NCI-H524 (cell line): ENCODE measurements around the gene FOXI2.
A peak's percentile ranks its signal among the peaks of the same experiment; 100 is the strongest.

Experiments used
- DNase-seq, 2 experiments: peaks; one replicate each; lab custom pipeline; 2025; lab: John Stamatoyannopoulos, UW

FOXI2 gene

GRCh38 chr10:127743205-127743604 lies 6.2 kb downstream of the FOXI2 start:
- DNase-seq, result peak in 1 of 2 experiments; percentile 1

DNA sequence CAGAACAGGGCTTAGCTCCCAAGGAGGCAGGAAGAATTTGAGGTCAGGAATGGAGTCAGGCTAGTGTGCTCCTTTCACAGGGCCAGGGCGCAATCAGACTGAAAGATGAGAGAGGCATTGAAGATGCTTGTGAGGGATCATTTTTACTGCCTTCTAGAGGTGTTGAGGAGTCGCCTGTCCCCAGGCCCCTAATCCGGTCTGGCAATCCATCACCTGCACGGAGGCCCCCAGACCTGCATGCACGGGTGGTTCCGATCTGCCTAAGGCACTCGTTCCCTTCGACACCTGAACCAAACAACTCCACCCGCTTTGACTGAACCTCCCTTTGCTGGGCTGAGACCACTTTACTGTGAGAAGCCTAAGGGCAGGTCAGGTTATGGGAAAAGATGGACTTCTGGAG lies 8.0 kb downstream of the FOXI2 start:
- DNase-seq, result no peak

- DNase-seq, result no peak
These were observed 8.9 kb downstream of the FOXI2 start for GRCh38 chr10:127745861-127746260.

- no peak for DNase-seq
These were observed 18.8 kb downstream of the FOXI2 start for GRCh38 chr10:127755753-127756152.

- no peak for DNase-seq
These were observed 19.3 kb downstream of the FOXI2 start for GRCh38 chr10:127756264-127756663.

GRCh38 chr10:127757033-127757432 lies 20.0 kb downstream of the FOXI2 start:
- no peak for DNase-seq

DNA sequence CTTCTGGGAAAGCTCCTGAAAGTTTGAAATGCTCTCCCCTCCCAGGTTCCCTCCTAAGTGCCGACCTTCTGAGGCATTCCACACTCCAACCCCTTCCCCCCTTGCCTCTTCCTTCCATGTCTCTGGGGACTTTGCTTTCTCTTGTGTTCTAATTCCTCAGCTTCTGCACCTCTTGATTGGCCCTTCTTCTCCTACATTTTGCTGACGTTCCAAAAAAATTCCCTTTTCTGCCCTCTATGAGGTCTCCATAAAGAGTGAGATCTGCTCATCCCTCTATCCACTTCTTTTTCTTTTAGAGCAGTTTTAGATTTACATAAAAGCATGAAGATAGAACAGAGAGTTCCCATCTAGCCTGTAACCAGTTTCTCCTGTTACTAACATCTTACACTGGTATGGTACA lies 22.3 kb downstream of the FOXI2 start:
- no peak for DNase-seq

DNA sequence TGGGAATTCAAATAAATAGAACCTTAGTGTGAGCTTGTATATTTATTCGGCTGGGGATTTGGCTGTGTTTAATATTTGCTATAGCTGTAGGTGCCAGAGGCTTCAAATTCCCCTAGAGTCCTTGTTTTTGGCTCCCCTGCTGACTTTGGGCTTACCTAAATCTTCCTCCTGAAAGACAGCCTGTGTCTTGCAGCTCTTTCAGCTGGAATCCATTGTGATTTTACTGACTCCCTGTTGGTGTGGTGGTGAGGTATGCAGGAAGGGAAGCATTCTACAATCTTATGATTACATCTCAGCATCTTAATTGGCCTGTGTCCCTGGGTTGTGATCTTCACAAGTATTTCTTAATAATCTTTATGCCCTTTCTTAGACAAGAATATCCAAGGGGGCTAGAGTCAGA lies 25.9 kb downstream of the FOXI2 start:
- DNase-seq, result no peak

DNA sequence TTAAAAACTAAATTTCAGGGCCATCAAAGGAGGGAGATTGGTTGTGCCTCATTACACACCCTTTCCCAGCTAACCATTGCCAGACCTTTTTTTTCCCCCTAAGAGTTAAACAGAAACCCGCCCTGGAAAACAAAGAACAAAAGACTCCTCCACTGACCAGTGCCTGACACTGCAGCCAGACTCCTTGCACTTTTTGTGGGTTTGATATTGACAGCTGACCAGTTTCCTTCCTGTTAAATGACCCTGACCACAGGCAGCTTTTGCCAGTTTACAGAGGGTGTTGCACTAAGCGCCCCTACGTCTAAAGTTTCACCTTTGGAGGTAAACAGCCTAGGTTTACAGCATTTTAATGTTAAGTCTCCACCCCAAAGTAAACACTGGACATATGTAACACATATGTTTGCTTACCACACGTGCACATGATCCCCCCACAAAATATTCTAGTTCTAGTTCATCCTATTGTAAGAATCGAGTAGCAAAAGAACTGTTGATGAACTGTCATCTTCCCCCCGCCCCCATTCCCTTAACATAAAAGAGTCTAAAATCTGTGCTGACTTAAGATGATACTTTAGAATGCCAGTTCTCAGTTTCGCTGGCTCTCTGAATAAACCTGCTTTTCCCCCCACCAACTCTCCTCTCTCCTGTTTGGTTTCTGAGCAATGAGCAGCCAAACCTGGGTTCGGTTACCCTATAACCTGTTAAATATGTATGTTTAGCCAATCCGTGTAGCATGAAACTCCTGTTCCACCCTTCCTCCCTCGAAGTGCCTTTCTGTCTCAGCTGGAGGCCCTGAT lies 38.0 kb downstream of the FOXI2 start:
- DNase-seq, result no peak

DNA sequence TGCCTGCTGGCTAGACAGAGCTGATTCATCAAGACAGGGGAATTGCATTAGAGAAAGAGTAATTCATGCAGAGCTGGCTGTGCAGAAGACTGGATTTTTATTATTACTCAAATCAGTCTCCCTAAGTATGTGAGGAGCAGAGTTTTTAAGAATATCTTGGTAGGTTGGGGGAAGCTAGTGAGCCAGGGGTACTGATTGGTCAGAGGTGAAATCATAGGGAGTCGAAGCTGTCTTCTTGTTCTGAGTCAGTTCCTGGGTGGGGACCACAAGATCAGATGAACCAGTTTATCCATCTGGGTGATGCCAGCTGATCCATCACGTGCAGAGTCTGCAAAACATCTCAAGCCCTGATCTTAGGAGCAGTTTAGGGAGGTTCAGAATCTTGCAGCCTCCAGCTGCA lies 39.8 kb downstream of the FOXI2 start:
- DNase-seq, result no peak

DNA sequence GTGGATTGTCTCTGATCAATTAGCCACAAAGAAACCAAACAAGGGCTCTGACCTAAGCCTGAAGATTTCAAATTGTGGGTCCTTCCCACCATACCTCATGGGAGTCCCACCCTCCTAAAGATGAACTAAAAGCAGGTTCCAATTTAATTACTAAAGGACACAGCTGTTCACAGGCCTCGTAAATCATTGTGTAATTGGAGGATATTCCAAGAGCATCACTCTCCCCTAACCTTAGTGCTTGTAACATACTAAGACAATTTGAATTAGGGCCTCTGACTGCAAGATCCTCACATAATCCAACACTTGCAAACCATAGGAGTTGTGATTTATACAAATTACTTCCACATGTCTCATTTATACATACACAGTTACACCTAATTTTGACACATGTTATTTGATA lies 44.4 kb downstream of the FOXI2 start:
- DNase-seq, result peak in 1 of 2 experiments; percentile 12

- no peak for DNase-seq
These were observed 50.9 kb downstream of the FOXI2 start for GRCh38 chr10:127787873-127788272.

- no peak for DNase-seq
These were observed 53.2 kb downstream of the FOXI2 start for GRCh38 chr10:127790066-127790624.
